Measurements from ENCODE around the gene NAALADL2.

Gene NAALADL2

GRCh38 chr3:175070946-175071345, 211.8 kb downstream of the NAALADL2 start:
- no peak overlapping the region for H3K4me3 ChIP-seq (ENCODE audit: low read length)
- H3K4me1 ChIP-seq (ENCODE audit: low read length), result no peaks in the 10 kb centered on the region
- H2AFZ ChIP-seq (ENCODE audit: low read depth, low read length), result no peak overlapping the region
- no peak overlapping the region for H3K27ac ChIP-seq (ENCODE audit: low read length)
- no peaks in the 10 kb centered on the region for H3K27me3 ChIP-seq (ENCODE audit: low read depth, low read length)
- peaks cover 3% of the 10 kb centered on the region; the same call in 1 of the 2 replicates for H3K9me3 ChIP-seq (ENCODE audit: insufficient read depth, low read length)
- no peaks in the 10 kb centered on the region for H3K79me2 ChIP-seq (ENCODE audit: low read length)
- no peaks in the 10 kb centered on the region for H4K20me1 ChIP-seq (ENCODE audit: insufficient read depth, low read length)
- no peak overlapping the region for H3K4me2 ChIP-seq (ENCODE audit: low read length)
- no peak overlapping the region for H3K9ac ChIP-seq (ENCODE audit: low read length)
- TF ChIP-seq EZH2phosphoT487 (IDR thresholded peaks at IDR 0.05; ENCODE audit: low read depth) (no peak), CTCF (IDR thresholded peaks at IDR 0.05; ENCODE audit: low read depth, low read length) (no peak)
- no peaks in the 10 kb centered on the region for H3K36me3 ChIP-seq (replicated peaks; ENCODE audit: low read depth, low read length)

GRCh38 chr3:175073219-175073905, 214.2 kb downstream of the NAALADL2 start:
- H3K4me1 ChIP-seq (ENCODE audit: low read length), result no peaks in the 10 kb centered on the region
- no peak overlapping the region for H3K27ac ChIP-seq (ENCODE audit: low read length)
- H3K4me2 ChIP-seq (ENCODE audit: low read length), result no peak overlapping the region
- H2AFZ ChIP-seq (ENCODE audit: low read depth, low read length), result no peak overlapping the region
- no peak for TF ChIP-seq EZH2phosphoT487 (IDR thresholded peaks at IDR 0.05; ENCODE audit: low read depth)
- no peak for TF ChIP-seq CTCF (IDR thresholded peaks at IDR 0.05; ENCODE audit: low read depth, low read length)
- H3K9me3 ChIP-seq (ENCODE audit: insufficient read depth, low read length), result no peaks in the 10 kb centered on the region
- no peak overlapping the region for H3K4me3 ChIP-seq (ENCODE audit: low read length)
- no peaks in the 10 kb centered on the region for H4K20me1 ChIP-seq (ENCODE audit: insufficient read depth, low read length)
- no peaks in the 10 kb centered on the region for H3K27me3 ChIP-seq (ENCODE audit: low read depth, low read length)
- H3K36me3 ChIP-seq (replicated peaks; ENCODE audit: low read depth, low read length), result no peaks in the 10 kb centered on the region
- H3K9ac ChIP-seq (ENCODE audit: low read length), result no peak overlapping the region
- H3K79me2 ChIP-seq (ENCODE audit: low read length), result no peaks in the 10 kb centered on the region

GRCh38 chr3:175075269-175075668, 216.1 kb downstream of the NAALADL2 start:
- H2AFZ ChIP-seq (ENCODE audit: low read depth, low read length), result no peak overlapping the region
- no peaks in the 10 kb centered on the region for H3K9me3 ChIP-seq (ENCODE audit: insufficient read depth, low read length)
- no peaks in the 10 kb centered on the region for H4K20me1 ChIP-seq (ENCODE audit: insufficient read depth, low read length)
- no peak overlapping the region for H3K4me2 ChIP-seq (ENCODE audit: low read length)
- no peak overlapping the region for H3K27ac ChIP-seq (ENCODE audit: low read length)
- H3K27me3 ChIP-seq (ENCODE audit: low read depth, low read length), result no peaks in the 10 kb centered on the region
- H3K4me3 ChIP-seq (ENCODE audit: low read length), result no peak overlapping the region
- TF ChIP-seq EZH2phosphoT487 (IDR thresholded peaks at IDR 0.05; ENCODE audit: low read depth), result no peak
- no peak for TF ChIP-seq CTCF (IDR thresholded peaks at IDR 0.05; ENCODE audit: low read depth, low read length)
- H3K36me3 ChIP-seq (replicated peaks; ENCODE audit: low read depth, low read length), result no peaks in the 10 kb centered on the region
- H3K79me2 ChIP-seq (ENCODE audit: low read length), result no peaks in the 10 kb centered on the region
- H3K9ac ChIP-seq (ENCODE audit: low read length), result no peak overlapping the region
- H3K4me1 ChIP-seq (ENCODE audit: low read length), result no peaks in the 10 kb centered on the region

GRCh38 chr3:175077216-175077615, 218.1 kb downstream of the NAALADL2 start:
- no peak overlapping the region for H3K4me2 ChIP-seq (ENCODE audit: low read length)
- H4K20me1 ChIP-seq (ENCODE audit: insufficient read depth, low read length), result no peaks in the 10 kb centered on the region
- no peaks in the 10 kb centered on the region for H3K79me2 ChIP-seq (ENCODE audit: low read length)
- TF ChIP-seq CTCF (IDR thresholded peaks at IDR 0.05; ENCODE audit: low read depth, low read length), result no peak
- no peak for TF ChIP-seq EZH2phosphoT487 (IDR thresholded peaks at IDR 0.05; ENCODE audit: low read depth)
- H3K4me1 ChIP-seq (ENCODE audit: low read length), result no peaks in the 10 kb centered on the region
- no peak overlapping the region for H3K4me3 ChIP-seq (ENCODE audit: low read length)
- no peak overlapping the region for H3K9ac ChIP-seq (ENCODE audit: low read length)
- H3K27me3 ChIP-seq (ENCODE audit: low read depth, low read length), result no peaks in the 10 kb centered on the region
- H3K36me3 ChIP-seq (replicated peaks; ENCODE audit: low read depth, low read length), result no peaks in the 10 kb centered on the region
- no peak overlapping the region for H3K27ac ChIP-seq (ENCODE audit: low read length)
- H3K9me3 ChIP-seq (ENCODE audit: insufficient read depth, low read length), result no peaks in the 10 kb centered on the region
- H2AFZ ChIP-seq (ENCODE audit: low read depth, low read length), result no peak overlapping the region

Data from OCI-LY3 (cell line).